ENCODE data around the gene TNRC6B. TPM values are rescaled to one million over a fixed set of nuclear protein-coding genes. Genes with fewer than 3 reads are reported as not detected.

Gene TNRC6B
- total RNA-seq, 1 experiment from 2014 or later: 44.6 TPM

DNA sequence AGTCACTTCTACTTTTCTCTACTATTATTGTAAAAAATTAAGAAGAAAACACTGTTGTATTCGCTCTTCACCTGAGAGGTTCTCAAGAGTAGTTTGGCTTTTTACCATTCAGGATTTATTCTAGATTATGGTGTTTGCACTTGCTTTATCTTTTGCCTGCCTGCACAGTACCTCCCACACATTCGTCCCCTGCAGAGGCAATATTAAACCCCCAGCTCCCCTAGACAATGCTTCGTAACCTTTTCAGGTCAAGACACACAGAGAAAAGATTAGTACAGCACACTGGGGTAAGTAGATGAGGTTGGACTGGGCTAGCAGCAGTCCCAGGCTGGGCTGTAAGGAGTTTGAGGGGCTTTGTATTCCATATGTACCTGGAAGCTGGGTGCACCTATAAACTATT is 62.4 kb downstream of the TNRC6B start:
- CTCF ChIA-PET: no interaction called here
- peaks cover 61% of the 10 kb centered on the region for H3K4me1 Mint-ChIP-seq (ENCODE audit: low read depth, unreplicated experiment)
- no peak for DNase-seq

DNA sequence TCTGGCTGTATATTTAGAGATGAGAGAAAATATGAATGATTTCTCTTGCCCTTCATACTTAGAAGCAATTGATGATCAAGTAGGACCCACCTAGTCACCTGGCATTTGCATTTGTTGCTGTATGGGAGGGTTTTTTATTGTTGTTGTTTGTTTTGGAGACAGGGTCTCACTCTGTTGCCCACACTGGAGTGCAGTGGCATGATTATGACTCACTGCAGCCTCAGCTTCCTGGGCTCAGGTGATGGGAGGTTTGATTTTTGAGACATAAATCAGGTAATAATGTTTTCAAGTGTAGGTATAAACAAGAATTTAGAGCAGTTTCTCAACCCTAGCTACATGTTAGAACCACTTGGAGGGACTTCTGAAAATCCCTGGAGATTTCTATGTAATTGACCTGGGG is 63.0 kb downstream of the TNRC6B start:
- CTCF ChIA-PET: interaction anchor here (0.7 to 1.0 kb wide), 2 partner anchors 59 to 1647 kb away, joined by 3 read pairs; no protein-coding TSS in a partner anchor
- Mint-ChIP-seq H3K27ac (ENCODE audit: unreplicated experiment) (peak overlapping the region; percentile 67), H3K4me3 (ENCODE audit: low read depth, unreplicated experiment) (peak overlapping the region; percentile 59), H3K4me1 (ENCODE audit: low read depth, unreplicated experiment) (peaks cover 58% of the 10 kb centered on the region), H3K27me3 (ENCODE audit: unreplicated experiment) (no peaks in the 10 kb centered on the region), H3K36me3 (ENCODE audit: insufficient read depth, unreplicated experiment) (peaks cover 20% of the 10 kb centered on the region), H3K9me3 (ENCODE audit: low read depth, unreplicated experiment) (no peaks in the 10 kb centered on the region)
- no peak for DNase-seq
- BruUV-seq (replicated peaks): no TSS peak
- intact Hi-C loops (cut with micrococcal nuclease; ENCODE audit: unreplicated experiment): no loop called here
- TF ChIP-seq, protein P1, sequence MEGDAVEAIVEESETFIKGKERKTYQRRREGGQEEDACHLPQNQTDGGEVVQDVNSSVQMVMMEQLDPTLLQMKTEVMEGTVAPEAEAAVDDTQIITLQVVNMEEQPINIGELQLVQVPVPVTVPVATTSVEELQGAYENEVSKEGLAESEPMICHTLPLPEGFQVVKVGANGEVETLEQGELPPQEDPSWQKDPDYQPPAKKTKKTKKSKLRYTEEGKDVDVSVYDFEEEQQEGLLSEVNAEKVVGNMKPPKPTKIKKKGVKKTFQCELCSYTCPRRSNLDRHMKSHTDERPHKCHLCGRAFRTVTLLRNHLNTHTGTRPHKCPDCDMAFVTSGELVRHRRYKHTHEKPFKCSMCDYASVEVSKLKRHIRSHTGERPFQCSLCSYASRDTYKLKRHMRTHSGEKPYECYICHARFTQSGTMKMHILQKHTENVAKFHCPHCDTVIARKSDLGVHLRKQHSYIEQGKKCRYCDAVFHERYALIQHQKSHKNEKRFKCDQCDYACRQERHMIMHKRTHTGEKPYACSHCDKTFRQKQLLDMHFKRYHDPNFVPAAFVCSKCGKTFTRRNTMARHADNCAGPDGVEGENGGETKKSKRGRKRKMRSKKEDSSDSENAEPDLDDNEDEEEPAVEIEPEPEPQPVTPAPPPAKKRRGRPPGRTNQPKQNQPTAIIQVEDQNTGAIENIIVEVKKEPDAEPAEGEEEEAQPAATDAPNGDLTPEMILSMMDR (IDR thresholded peaks at IDR 0.05; ENCODE audit: unreplicated experiment): no peak

More for the DNA sequence above, 62.4 kb downstream of the TNRC6B start:
- Mint-ChIP-seq H3K4me3 (ENCODE audit: low read depth, unreplicated experiment) (peak overlapping the region; percentile 59), H3K36me3 (ENCODE audit: insufficient read depth, unreplicated experiment) (peaks cover 20% of the 10 kb centered on the region), H3K27ac (ENCODE audit: unreplicated experiment) (peak overlapping the region; percentile 67), H3K9me3 (ENCODE audit: low read depth, unreplicated experiment) (no peaks in the 10 kb centered on the region), H3K27me3 (ENCODE audit: unreplicated experiment) (no peaks in the 10 kb centered on the region)
- intact Hi-C loops (cut with micrococcal nuclease; ENCODE audit: unreplicated experiment): no loop called here
- TF ChIP-seq, protein P1 (IDR thresholded peaks at IDR 0.05; ENCODE audit: unreplicated experiment): no peak
- TSS peak; percentile 34 for BruUV-seq (replicated peaks)

DNA sequence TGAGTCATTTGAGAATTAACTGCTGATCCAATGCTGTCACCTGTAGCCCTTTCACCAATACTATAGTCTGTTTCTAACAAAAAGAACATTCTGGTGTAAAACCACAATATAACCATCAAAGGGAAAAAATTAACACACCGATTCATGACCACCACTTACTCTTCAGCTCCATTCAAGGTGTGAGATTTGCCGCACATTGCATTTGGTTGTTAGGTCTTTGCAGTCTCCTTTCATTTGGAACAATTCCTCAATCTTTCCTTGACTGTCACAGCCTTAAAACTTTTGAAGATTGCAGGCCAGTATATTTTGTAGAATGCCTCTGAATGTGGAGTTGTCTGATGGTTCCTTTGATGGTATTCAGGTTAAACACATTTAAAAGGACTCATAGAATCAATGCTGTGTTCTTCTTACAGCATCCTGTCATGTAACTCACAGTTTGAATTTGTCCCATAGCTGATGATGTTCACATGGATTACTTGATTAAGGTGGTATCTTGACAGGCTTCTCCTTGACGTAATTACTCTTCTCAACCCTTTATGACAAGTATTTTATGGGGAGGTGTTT is 63.6 kb downstream of the TNRC6B start:
- DNase-seq: no peak
- no peaks in the 10 kb centered on the region for H3K27me3 Mint-ChIP-seq (ENCODE audit: unreplicated experiment)
- H3K36me3 Mint-ChIP-seq (ENCODE audit: insufficient read depth, unreplicated experiment): peaks cover 20% of the 10 kb centered on the region
- H3K4me1 Mint-ChIP-seq (ENCODE audit: low read depth, unreplicated experiment): peaks cover 52% of the 10 kb centered on the region
- CTCF ChIA-PET: interaction anchor here (0.7 to 1.0 kb wide), 2 partner anchors 60 to 1648 kb away, joined by 3 read pairs; no protein-coding TSS in a partner anchor
- intact Hi-C loops (cut with micrococcal nuclease; ENCODE audit: unreplicated experiment): no loop called here
- TF ChIP-seq, protein P1 (IDR thresholded peaks at IDR 0.05; ENCODE audit: unreplicated experiment): no peak
- BruUV-seq (replicated peaks): no TSS peak
- no peaks in the 10 kb centered on the region for H3K9me3 Mint-ChIP-seq (ENCODE audit: low read depth, unreplicated experiment)
- H3K27ac Mint-ChIP-seq (ENCODE audit: unreplicated experiment): peak overlapping the region; percentile 67
- peak overlapping the region; percentile 59 for H3K4me3 Mint-ChIP-seq (ENCODE audit: low read depth, unreplicated experiment)

DNA sequence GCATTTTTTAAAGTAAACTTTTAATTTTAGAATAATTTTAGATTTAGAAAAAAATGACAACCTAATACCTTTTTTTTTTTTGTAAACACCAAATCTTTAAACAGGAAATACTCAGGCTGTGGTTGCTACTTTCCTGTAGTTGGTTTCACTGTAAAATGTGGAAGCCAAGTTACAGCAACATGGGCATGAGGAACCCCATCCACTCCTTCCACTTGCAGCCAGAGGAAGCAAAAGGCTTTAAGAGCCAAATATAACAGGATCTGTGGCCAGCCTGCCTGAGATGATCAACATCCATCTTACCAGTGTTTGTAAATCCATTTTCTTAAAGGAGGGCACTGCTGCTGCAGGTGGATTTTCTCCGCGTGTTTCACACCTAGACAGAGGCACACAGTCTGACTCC is 66.2 kb downstream of the TNRC6B start:
- CTCF ChIA-PET: no interaction called here
- BruUV-seq (replicated peaks): no TSS peak
- TF ChIP-seq, protein P1 (IDR thresholded peaks at IDR 0.05; ENCODE audit: unreplicated experiment): no peak
- peaks cover 15% of the 10 kb centered on the region for H3K36me3 Mint-ChIP-seq (ENCODE audit: insufficient read depth, unreplicated experiment)
- peaks cover 32% of the 10 kb centered on the region for H3K4me1 Mint-ChIP-seq (ENCODE audit: low read depth, unreplicated experiment)
- H3K4me3 Mint-ChIP-seq (ENCODE audit: low read depth, unreplicated experiment): no peak overlapping the region
- H3K27me3 Mint-ChIP-seq (ENCODE audit: unreplicated experiment): no peaks in the 10 kb centered on the region
- no peak overlapping the region for H3K27ac Mint-ChIP-seq (ENCODE audit: unreplicated experiment)
- H3K9me3 Mint-ChIP-seq (ENCODE audit: low read depth, unreplicated experiment): no peaks in the 10 kb centered on the region
- DNase-seq: no peak
- intact Hi-C loops (cut with micrococcal nuclease; ENCODE audit: unreplicated experiment): no loop called here
